T-cell (primary cell): ENCODE measurements around the gene ACAP3. TPM values are rescaled to one million over a fixed set of nuclear protein-coding genes. Genes with fewer than 3 reads are reported as not detected.
A peak's percentile ranks its signal among the peaks of the same experiment; 100 is the strongest.

Experiments
- ATAC-seq, 4 experiments: fragments of 200-7000 bp in 3 of 4; fragments of 150-1000 bp in 1 of 4; cut with Tn5 transposase; replicated peaks in 1 of 4; 1 replicate in 3 of 4; 2 replicates in 1 of 4; pipeline ENCODE4 v1.10.0; 2021; ENCODE audit warnings: moderate library complexity in 3 of 4, mild to moderate bottlenecking in 2 of 4, moderate number of reproducible peaks in 1 of 4
- CTCF ChIA-PET, 2 donors: fragments of 300-600 bp; sonication (Branson Sonifier 250); formaldehyde crosslinking; loops; one replicate each; lab custom pipeline; 2022; ENCODE audit warnings: antibody characterized with exemption in 2 of 2; lab: Charles Lee
- POLR2A ChIA-PET, 2 donors: fragments of 300-600 bp; sonication (Branson Sonifier 250); formaldehyde crosslinking; loops; one replicate each; lab custom pipeline; 2022; ENCODE audit warnings: antibody characterized with exemption in 2 of 2; lab: Charles Lee
- DNase-seq, 35 experiments: peaks; one replicate each; pipeline versions ENCODE4 v3.0.0 to v3.0.0-alpha.2; 2013 to 2023
- H3K27ac ChIP-seq: one replicate; pipeline ENCODE4 v1.5.1; 2013; ENCODE audit warnings: low read length
- H3K27me3 ChIP-seq, 2 experiments: replicated peaks in 1 of 2; 1 replicate in 1 of 2; 2 replicates in 1 of 2; pipeline versions ENCODE4 v1.6.1 to v1.7.0; 2013; ENCODE audit warnings: low read length in 1 of 2, mixed read lengths in 1 of 2; ENCODE audit not compliant: control insufficient read depth in 2 of 2, insufficient read depth in 2 of 2; ENCODE audit errors: extremely low read depth in 1 of 2
- H3K36me3 ChIP-seq, 2 donors: 1 replicate in 1 of 2; 2 replicates in 1 of 2; pipeline versions ENCODE4 v1.6.1 to v1.7.0; 2013; ENCODE audit warnings: low read length in 1 of 2; ENCODE audit not compliant: control insufficient read depth in 2 of 2, insufficient read depth in 1 of 2; ENCODE audit errors: extremely low read depth in 1 of 2
- H3K4me1 ChIP-seq, 2 experiments: 1 replicate in 1 of 2; 2 replicates in 1 of 2; pipeline versions ENCODE4 v1.6.1 to v1.7.0; 2013; ENCODE audit warnings: low read length in 2 of 2, mixed read lengths in 1 of 2; ENCODE audit not compliant: insufficient read depth in 2 of 2, control insufficient read depth in 1 of 2; ENCODE audit errors: extremely low read depth in 1 of 2
- H3K4me3 ChIP-seq, 2 donors: 1 replicate in 1 of 2; 2 replicates in 1 of 2; pipeline versions ENCODE4 v1.5.1 to v1.7.0; 2013; ENCODE audit warnings: mild to moderate bottlenecking in 2 of 2, low read length in 1 of 2, moderate library complexity in 1 of 2; ENCODE audit not compliant: control insufficient read depth in 1 of 2; ENCODE audit errors: extremely low read depth in 1 of 2
- H3K9me3 ChIP-seq: 2 replicates; pipeline ENCODE4 v1.7.0; 2013
- H3K27ac Mint-ChIP-seq, 2 donors: one replicate each; pipeline ENCODE4 v1.8.0; 2020 to 2021; ENCODE audit warnings: mild to moderate bottlenecking in 2 of 2, mixed read lengths in 2 of 2
- H3K27me3 Mint-ChIP-seq, 2 donors: one replicate each; pipeline ENCODE4 v1.8.0; 2021 to 2022; ENCODE audit warnings: mixed read lengths in 2 of 2
- H3K36me3 Mint-ChIP-seq: one replicate; pipeline ENCODE4 v1.8.0; 2021; ENCODE audit warnings: mixed read lengths
- H3K4me1 Mint-ChIP-seq, 3 donors: one replicate each; pipeline ENCODE4 v1.8.0; 2020 to 2022; ENCODE audit warnings: mixed read lengths in 3 of 3, mild to moderate bottlenecking in 1 of 3
- H3K4me3 Mint-ChIP-seq, 3 donors: one replicate each; pipeline ENCODE4 v1.8.0; 2020 to 2022; ENCODE audit warnings: mild to moderate bottlenecking in 3 of 3, mixed read lengths in 3 of 3, moderate library complexity in 3 of 3
- H3K9me3 Mint-ChIP-seq, 3 donors: one replicate each; pipeline ENCODE4 v1.8.0; 2020 to 2022; ENCODE audit warnings: mixed read lengths in 3 of 3
- WGBS: methylation state at CpG from one replicate; pipeline ENCODE4 v1.1.5; 2013; ENCODE audit warnings: missing lambda C conversion rate; ENCODE audit not compliant: insufficient coverage; 5-methylcytosine and 5-hydroxymethylcytosine counted together
- total RNA-seq, 35 experiments: library from RNA in 6 of 35; stranded (reverse) in 6 of 35; fragments of 120-200 nt in 1 of 35; gene quantifications; one replicate each; pipeline versions ENCODE4 v1.2.1 to v1.2.4 and lab custom pipeline; 2013 to 2026

The ACAP3 gene
- total RNA-seq, 5 donors from 2014 or later (not counting 1 experiment from before 2014, with no cell fraction given), result 63.0 to 107 (median 99.8) TPM

GRCh38 chr1:1326075-1326605 is 18.4 kb upstream of the ACAP3 start:
- Histone ChIP-seq H3K27me3 (peaks cover 0 to 2% of the 10 kb centered on the region in 2 experiments), H3K27ac (no peak overlapping the region), H3K4me3 (peak overlapping the region in 1 of 2 donors; percentile 74), H3K9me3 (no peaks in the 10 kb centered on the region), H3K4me1 (peaks cover 17 to 47% of the 10 kb centered on the region in 2 experiments), H3K36me3 (peaks cover 16 to 22% of the 10 kb centered on the region in 2 donors)
- H3K4me3 Mint-ChIP-seq, result peak overlapping the region; percentile 71 to 89 (median 72)
- no peaks in the 10 kb centered on the region for H3K36me3 Mint-ChIP-seq
- WGBS, result 69% methylated on average over 6 of the region's 8 CpGs
- H3K27me3 Mint-ChIP-seq, result no peaks in the 10 kb centered on the region
- peak overlapping the region; percentile 70 to 73 for H3K27ac Mint-ChIP-seq
- DNase-seq (no peak), ATAC-seq (no peak)
- peaks cover 31 to 42% (median 37%) of the 10 kb centered on the region in 3 donors for H3K4me1 Mint-ChIP-seq
- CTCF ChIA-PET, result no interaction called here
- POLR2A ChIA-PET, result no interaction called here
- no peaks in the 10 kb centered on the region for H3K9me3 Mint-ChIP-seq

- POLR2A ChIA-PET, result no interaction called here
Measured at GRCh38 chr1:1325288-1326074, 17.8 kb upstream of the ACAP3 start.

GRCh38 chr1:1324524-1325287 is 17.0 kb upstream of the ACAP3 start, which contains the start of the genes CPTP and INTS11:
Gene CPTP (plus strand): TSS chr1:1324802. CDS start chr1:1326911, 2,109 bp downstream.
Gene INTS11 (minus strand): TSS chr1:1324660. CDS start chr1:1324608, 52 bp downstream.
- WGBS, result under 1% methylated on average over 82 of the region's 84 CpGs
- Histone ChIP-seq H3K4me1 (peaks cover 17 to 57% of the 10 kb centered on the region in 2 experiments), H3K36me3 (peaks cover 24 to 33% of the 10 kb centered on the region in 2 donors), H3K27ac (peak within 1 kb of the TSS; percentile 33), H3K9me3 (no peaks in the 10 kb centered on the region), H3K27me3 (peaks cover 0 to 2% of the 10 kb centered on the region in 2 experiments), H3K4me3 (peak within 1 kb of the TSS; percentile 49 to 74)
- Mint-ChIP-seq H3K27me3 (no peaks in the 10 kb centered on the region), H3K36me3 (no peaks in the 10 kb centered on the region), H3K4me3 (peak within 1 kb of the TSS; percentile 85 to 90 (median 89)), H3K27ac (peak within 1 kb of the TSS; percentile 79), H3K9me3 (no peaks in the 10 kb centered on the region), H3K4me1 (peaks cover 28 to 44% (median 41%) of the 10 kb centered on the region in 3 donors)
- ATAC-seq, result peak; percentile 86 to 88 (median 87)
- POLR2A ChIA-PET, result no interaction called here
- CTCF ChIA-PET, result no interaction called here
- DNase-seq, result peak; percentile 78 to 96 (median 93)

More at GRCh38 chr1:1325288-1326074, 17.8 kb upstream of the ACAP3 start:
- Histone ChIP-seq H3K27me3 (peaks cover 0 to 2% of the 10 kb centered on the region in 2 experiments), H3K9me3 (no peaks in the 10 kb centered on the region), H3K4me3 (peak overlapping the region; percentile 49 to 74), H3K27ac (peak overlapping the region; percentile 33), H3K4me1 (peaks cover 17 to 54% of the 10 kb centered on the region in 2 experiments), H3K36me3 (peaks cover 23 to 29% of the 10 kb centered on the region in 2 donors)
- Mint-ChIP-seq H3K4me3 (peak overlapping the region; percentile 71 to 89 (median 72)), H3K27me3 (no peaks in the 10 kb centered on the region), H3K9me3 (no peaks in the 10 kb centered on the region), H3K27ac (peak overlapping the region; percentile 74 to 78), H3K36me3 (no peaks in the 10 kb centered on the region), H3K4me1 (peaks cover 31 to 42% (median 37%) of the 10 kb centered on the region in 3 donors)
- CTCF ChIA-PET, result no interaction called here
- ATAC-seq (no peak), DNase-seq (peak in 1 of 35 experiments; percentile 15)
- WGBS, result 55% methylated on average over 8 of the region's 16 CpGs

- POLR2A ChIA-PET, result no interaction called here
Measured at GRCh38 chr1:1324084-1324523, 16.4 kb upstream of the ACAP3 start.

GRCh38 chr1:1322952-1323351 is 15.2 kb upstream of the ACAP3 start:
- 95% methylated on average over 10 of the region's 10 CpGs for WGBS
- peaks cover 27 to 44% (median 38%) of the 10 kb centered on the region in 3 donors for H3K4me1 Mint-ChIP-seq
- no peak overlapping the region for H3K27ac ChIP-seq

More at GRCh38 chr1:1324084-1324523, 16.4 kb upstream of the ACAP3 start:
- Mint-ChIP-seq H3K9me3 (no peaks in the 10 kb centered on the region), H3K27ac (no peak overlapping the region), H3K27me3 (no peaks in the 10 kb centered on the region), H3K4me3 (peak overlapping the region; percentile 50 to 89 (median 82)), H3K4me1 (peaks cover 27 to 44% (median 38%) of the 10 kb centered on the region in 3 donors), H3K36me3 (peaks cover 6% of the 10 kb centered on the region)
- WGBS, result under 1% methylated on average over 40 of the region's 41 CpGs
- CTCF ChIA-PET, result no interaction called here
- DNase-seq (peak in 1 of 35 experiments; percentile 28), ATAC-seq (peak in 3 of 4 experiments; percentile 36 to 42 (median 38))
- H3K27me3 ChIP-seq, result peaks cover 0 to 2% of the 10 kb centered on the region in 2 experiments
- peaks cover 17 to 57% of the 10 kb centered on the region in 2 experiments for H3K4me1 ChIP-seq
- no peak overlapping the region for H3K27ac ChIP-seq
- H3K36me3 ChIP-seq, result peaks cover 24 to 38% of the 10 kb centered on the region in 2 donors
- H3K9me3 ChIP-seq, result no peaks in the 10 kb centered on the region
- peak overlapping the region; percentile 49 to 72 for H3K4me3 ChIP-seq

More at GRCh38 chr1:1322952-1323351, 15.2 kb upstream of the ACAP3 start:
- DNase-seq (no peak), ATAC-seq (no peak)
- Mint-ChIP-seq H3K27ac (peak overlapping the region; percentile 31 to 64), H3K36me3 (peaks cover 6% of the 10 kb centered on the region), H3K9me3 (no peaks in the 10 kb centered on the region), H3K27me3 (no peaks in the 10 kb centered on the region), H3K4me3 (peak overlapping the region; percentile 83 to 89 (median 85))
- ChIA-PET POLR2A (no interaction called here), CTCF (no interaction called here)
- H3K27me3 ChIP-seq, result peaks cover 0 to 2% of the 10 kb centered on the region in 2 experiments
- H3K4me1 ChIP-seq, result peaks cover 17 to 57% of the 10 kb centered on the region in 2 experiments
- H3K9me3 ChIP-seq, result no peaks in the 10 kb centered on the region
- H3K4me3 ChIP-seq, result no peak overlapping the region
- peaks cover 25 to 43% of the 10 kb centered on the region in 2 donors for H3K36me3 ChIP-seq
